ENCODE results near the gene BRIP1. TPM values are rescaled to one million over a fixed set of nuclear protein-coding genes. Genes with fewer than 3 reads are reported as not detected.

BRIP1 gene
- total RNA-seq, 2 donors from 2014 or later, result 24.2 to 25.5 TPM

DNA sequence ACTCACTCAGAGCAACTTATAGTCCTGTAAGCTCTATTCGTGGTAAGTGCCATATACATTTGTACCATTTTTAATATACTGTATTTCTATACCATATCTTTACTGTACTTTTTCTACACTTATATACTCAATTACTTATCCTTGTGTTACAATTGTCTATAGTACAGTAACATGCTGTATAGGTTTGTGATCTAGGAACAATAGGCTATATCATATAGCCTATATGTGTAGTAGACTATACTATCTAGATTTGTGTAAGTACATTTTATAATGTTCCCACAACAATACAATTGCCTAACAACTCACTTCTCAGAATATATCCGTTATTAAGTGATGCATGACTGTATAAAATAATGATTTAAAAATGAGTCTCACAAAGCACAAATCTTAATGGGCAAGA is 149.0 kb downstream of the BRIP1 start:
- no peak overlapping the region for H3K27ac ChIP-seq (ENCODE audit: low read depth, low read length)
- no peak overlapping the region for H3K4me3 ChIP-seq (ENCODE audit: low read length)
- DNase-seq, result no peak
- H3K9me3 ChIP-seq (ENCODE audit: control insufficient read depth, low read length), result peaks cover 33% of the 10 kb centered on the region
- peaks cover 35% of the 10 kb centered on the region for H3K36me3 Mint-ChIP-seq (ENCODE audit: low read depth)
- no peak overlapping the region for H3K4me3 Mint-ChIP-seq
- H3K4me1 ChIP-seq (ENCODE audit: control insufficient read depth, insufficient read depth, low read length), result no peaks in the 10 kb centered on the region
- H3K9ac ChIP-seq (ENCODE audit: extremely low read depth, low read length, poor library complexity, severe bottlenecking), result no peak overlapping the region
- no peak overlapping the region for H3K27ac Mint-ChIP-seq
- no peaks in the 10 kb centered on the region for H3K27me3 ChIP-seq (ENCODE audit: control insufficient read depth, insufficient read depth, low read length, poor library complexity, severe bottlenecking)
- no peaks in the 10 kb centered on the region for H3K27me3 Mint-ChIP-seq (ENCODE audit: insufficient read depth)
- peaks cover 22% of the 10 kb centered on the region for H3K9me3 Mint-ChIP-seq
- TF ChIP-seq, protein P1, sequence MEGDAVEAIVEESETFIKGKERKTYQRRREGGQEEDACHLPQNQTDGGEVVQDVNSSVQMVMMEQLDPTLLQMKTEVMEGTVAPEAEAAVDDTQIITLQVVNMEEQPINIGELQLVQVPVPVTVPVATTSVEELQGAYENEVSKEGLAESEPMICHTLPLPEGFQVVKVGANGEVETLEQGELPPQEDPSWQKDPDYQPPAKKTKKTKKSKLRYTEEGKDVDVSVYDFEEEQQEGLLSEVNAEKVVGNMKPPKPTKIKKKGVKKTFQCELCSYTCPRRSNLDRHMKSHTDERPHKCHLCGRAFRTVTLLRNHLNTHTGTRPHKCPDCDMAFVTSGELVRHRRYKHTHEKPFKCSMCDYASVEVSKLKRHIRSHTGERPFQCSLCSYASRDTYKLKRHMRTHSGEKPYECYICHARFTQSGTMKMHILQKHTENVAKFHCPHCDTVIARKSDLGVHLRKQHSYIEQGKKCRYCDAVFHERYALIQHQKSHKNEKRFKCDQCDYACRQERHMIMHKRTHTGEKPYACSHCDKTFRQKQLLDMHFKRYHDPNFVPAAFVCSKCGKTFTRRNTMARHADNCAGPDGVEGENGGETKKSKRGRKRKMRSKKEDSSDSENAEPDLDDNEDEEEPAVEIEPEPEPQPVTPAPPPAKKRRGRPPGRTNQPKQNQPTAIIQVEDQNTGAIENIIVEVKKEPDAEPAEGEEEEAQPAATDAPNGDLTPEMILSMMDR (conservative IDR thresholded peaks at IDR 0.05), result no peak
- no peaks in the 10 kb centered on the region for H3K4me1 Mint-ChIP-seq
- H3K36me3 ChIP-seq (ENCODE audit: control insufficient read depth, insufficient read depth, low read length), result peaks cover 14% of the 10 kb centered on the region
- 88% methylated on average over 2 of the region's 2 CpGs; no CpG with 5 or more reads in 1 of the 2 experiments for WGBS, 2 experiments (ENCODE audit: insufficient coverage in 1 of 2, insufficient read length in 1 of 2)

DNA sequence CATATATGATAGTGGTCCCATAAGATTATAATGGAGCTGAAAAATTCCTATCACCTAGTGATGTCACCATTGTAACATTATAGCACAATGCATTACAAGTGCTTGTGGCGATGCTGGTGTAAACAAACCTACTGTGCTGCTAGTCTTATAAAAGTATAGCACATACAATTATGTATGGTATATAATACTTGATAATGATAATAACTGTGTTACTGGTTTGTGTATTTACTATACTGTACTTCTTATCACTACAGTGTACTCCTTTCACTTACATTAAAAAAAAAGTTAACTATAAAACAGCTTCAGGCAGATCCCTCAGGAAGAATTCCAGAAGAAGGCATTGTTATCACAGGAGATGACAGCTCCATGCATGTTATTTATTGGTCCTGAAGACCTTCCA is 150.3 kb downstream of the BRIP1 start:
- TF ChIP-seq, protein P1 (conservative IDR thresholded peaks at IDR 0.05), result no peak
- Histone ChIP-seq H3K4me3 (ENCODE audit: low read length) (no peak overlapping the region), H3K36me3 (ENCODE audit: control insufficient read depth, insufficient read depth, low read length) (peaks cover 26% of the 10 kb centered on the region), H3K9ac (ENCODE audit: extremely low read depth, low read length, poor library complexity, severe bottlenecking) (no peak overlapping the region), H3K9me3 (ENCODE audit: control insufficient read depth, low read length) (peaks cover 25% of the 10 kb centered on the region), H3K27me3 (ENCODE audit: control insufficient read depth, insufficient read depth, low read length, poor library complexity, severe bottlenecking) (no peaks in the 10 kb centered on the region), H3K27ac (ENCODE audit: low read depth, low read length) (no peak overlapping the region), H3K4me1 (ENCODE audit: control insufficient read depth, insufficient read depth, low read length) (no peaks in the 10 kb centered on the region)
- peaks cover 42% of the 10 kb centered on the region for H3K36me3 Mint-ChIP-seq (ENCODE audit: low read depth)
- DNase-seq, result no peak
- H3K4me3 Mint-ChIP-seq, result no peak overlapping the region
- H3K27me3 Mint-ChIP-seq (ENCODE audit: insufficient read depth), result no peaks in the 10 kb centered on the region
- H3K4me1 Mint-ChIP-seq, result no peaks in the 10 kb centered on the region
- peaks cover 16% of the 10 kb centered on the region for H3K9me3 Mint-ChIP-seq
- no peak overlapping the region for H3K27ac Mint-ChIP-seq
- WGBS, 2 experiments (ENCODE audit: insufficient coverage in 1 of 2, insufficient read length in 1 of 2), result no CpG with 5 or more reads among the region's 1 CpG

DNA sequence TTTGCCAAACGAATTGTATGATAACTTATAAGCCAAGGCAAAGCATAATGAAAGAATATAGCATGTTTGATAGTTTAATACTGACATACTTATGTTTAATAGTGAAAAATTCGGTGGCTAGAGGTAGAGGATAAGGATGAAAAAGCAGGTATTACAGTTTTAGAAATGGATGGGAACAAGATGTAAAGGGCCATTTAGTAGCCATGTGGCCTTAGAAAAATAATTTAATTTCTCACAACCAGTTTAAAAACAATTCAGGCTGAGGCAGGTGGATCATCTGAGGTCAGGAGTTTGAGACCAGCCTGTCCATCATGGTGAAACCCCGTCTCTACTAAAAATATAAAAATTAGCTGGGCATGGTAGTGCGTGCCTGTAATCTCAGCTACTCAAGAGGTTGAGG is 152.8 kb downstream of the BRIP1 start:
- H3K27ac ChIP-seq (ENCODE audit: low read depth, low read length), result no peak overlapping the region
- H3K9me3 Mint-ChIP-seq, result peaks cover 5% of the 10 kb centered on the region
- no peak overlapping the region for H3K4me3 ChIP-seq (ENCODE audit: low read length)
- no peaks in the 10 kb centered on the region for H3K4me1 ChIP-seq (ENCODE audit: control insufficient read depth, insufficient read depth, low read length)
- 90 to 91% methylated on average over 3 to 4 of the region's 4 CpGs for WGBS, 2 experiments (ENCODE audit: insufficient coverage in 1 of 2, insufficient read length in 1 of 2)
- peaks cover 27% of the 10 kb centered on the region for H3K36me3 ChIP-seq (ENCODE audit: control insufficient read depth, insufficient read depth, low read length)
- H3K27me3 ChIP-seq (ENCODE audit: control insufficient read depth, insufficient read depth, low read length, poor library complexity, severe bottlenecking), result no peaks in the 10 kb centered on the region
- H3K9me3 ChIP-seq (ENCODE audit: control insufficient read depth, low read length), result peaks cover 4% of the 10 kb centered on the region
- H3K9ac ChIP-seq (ENCODE audit: extremely low read depth, low read length, poor library complexity, severe bottlenecking), result no peak overlapping the region
- TF ChIP-seq, protein P1 (conservative IDR thresholded peaks at IDR 0.05), result no peak
- no peaks in the 10 kb centered on the region for H3K27me3 Mint-ChIP-seq (ENCODE audit: insufficient read depth)
- no peaks in the 10 kb centered on the region for H3K4me1 Mint-ChIP-seq
- no peak overlapping the region for H3K4me3 Mint-ChIP-seq
- H3K27ac Mint-ChIP-seq, result no peak overlapping the region
- H3K36me3 Mint-ChIP-seq (ENCODE audit: low read depth), result peaks cover 38% of the 10 kb centered on the region
- DNase-seq, result no peak
